K562 (cell line): Measurements from ENCODE around the gene NUP35. TPM values are rescaled to one million over a fixed set of nuclear protein-coding genes. Genes with fewer than 3 reads are reported as not detected.
A peak's percentile ranks its signal among the peaks of the same experiment; 100 is the strongest.

Source experiments
- CBX2 ChIP-seq: fragments of 200-600 bp; sonication (generic); IDR thresholded peaks from one replicate; pipeline ENCODE4 v1.6.1; 2012; ENCODE audit warnings: mild to moderate bottlenecking, low read length, inconsistent platforms; ENCODE audit not compliant: insufficient read depth, poor library complexity, severe bottlenecking
- CEBPB ChIP-seq: fragments of 450-650 bp; IDR thresholded peaks from 2 replicates; pipeline ENCODE4 v1.6.1; 2016; ENCODE audit warnings: missing genetic modification characterization, missing compliant biosample characterization
- CREB1 ChIP-seq, 2 experiments: sonication (generic) in 1 of 2; formaldehyde crosslinking in 1 of 2; IDR thresholded peaks; 2 replicates each; pipeline versions ENCODE4 v1.6.1 to v1.8.0; 2012 to 2022; ENCODE audit warnings: inconsistent platforms in 1 of 2, mild to moderate bottlenecking in 1 of 2, missing genetic modification reagents in 1 of 2, moderate library complexity in 1 of 2
- CXXC5 ChIP-seq: fragments of 250-450 bp; sonication (Bioruptor Pico); IDR thresholded peaks from 2 replicates; pipeline ENCODE4 v1.8.0; 2022; ENCODE audit warnings: inconsistent platforms, mild to moderate bottlenecking, moderate library complexity
- EP400 ChIP-seq: fragments of 450-650 bp; IDR thresholded peaks from 2 replicates; pipeline ENCODE4 v1.6.1; 2017; ENCODE audit warnings: antibody characterized with exemption, mild to moderate bottlenecking, moderate library complexity
- FOXP4 ChIP-seq: sonication (generic); formaldehyde crosslinking; IDR thresholded peaks from 2 replicates; pipeline ENCODE4 v1.8.0; 2022; ENCODE audit warnings: mild to moderate bottlenecking, missing genetic modification reagents, borderline replicate concordance
- GTF2E2 ChIP-seq: fragments of 200-800 bp; sonication (Bioruptor generic); IDR thresholded peaks from 2 replicates; pipeline ENCODE4 v1.6.1; 2016; ENCODE audit warnings: missing genetic modification characterization, missing compliant biosample characterization
- HDAC2 ChIP-seq: fragments of 450-650 bp; IDR thresholded peaks from 2 replicates; pipeline ENCODE4 v1.6.1; 2016; ENCODE audit warnings: mild to moderate bottlenecking
- HMGN3 ChIP-seq: IDR thresholded peaks from 2 replicates; pipeline ENCODE4 v1.6.1; 2011; ENCODE audit warnings: borderline replicate concordance, low read depth, mild to moderate bottlenecking, mixed read lengths, low read length; ENCODE audit not compliant: insufficient read length; ENCODE audit errors: extremely low read depth
- HSF4 ChIP-seq: fragments of 250-450 bp; sonication (Bioruptor Pico); IDR thresholded peaks from 2 replicates; pipeline ENCODE4 v2.1.2; 2022; ENCODE audit warnings: mild to moderate bottlenecking, moderate library complexity, borderline replicate concordance
- MYNN ChIP-seq, 2 experiments: sonication (generic); formaldehyde crosslinking in 1 of 2; IDR thresholded peaks; 2 replicates each; pipeline versions ENCODE4 v1.5.0 to v1.6.1; 2016 to 2020; ENCODE audit warnings: antibody characterized with exemption in 1 of 2, missing genetic modification reagents in 1 of 2
- PCBP1 ChIP-seq: fragments of 200-400 bp; formaldehyde crosslinking; IDR thresholded peaks from 2 replicates; pipeline ENCODE4 v1.6.1; 2018; ENCODE audit warnings: mild to moderate bottlenecking, low read depth, low read length; ENCODE audit not compliant: poor library complexity, severe bottlenecking
- POLR2A ChIP-seq: fragments of 450-650 bp; conservative IDR thresholded peaks from 2 replicates; pipeline ENCODE4 v1.6.1; 2016
- ZNF224 ChIP-seq: sonication (generic); formaldehyde crosslinking; IDR thresholded peaks from 2 replicates; pipeline ENCODE4 v1.8.0; 2022; ENCODE audit warnings: mild to moderate bottlenecking, missing genetic modification reagents
- ZNF408 ChIP-seq: fragments of 250-450 bp; sonication (Bioruptor Pico); IDR thresholded peaks from 2 replicates; pipeline ENCODE4 v1.4.0; 2020; ENCODE audit warnings: low read depth, mild to moderate bottlenecking, moderate library complexity
- polyA plus RNA-seq, 8 experiments: library from polyadenylated mRNA; depleted of rRNA in 4 of 8; stranded (reverse) in 5 of 8; unstranded in 3 of 8; fragments of >200 nt; fragmentation: Nextera tagmentation in 2 of 8; fragmentation: Illumina TruSeq in 1 of 8; extraction: Ambion mirVana in 2 of 8; extraction: Trizol in 1 of 8; gene quantifications; 2 replicates each; pipeline versions ENCODE4 v1.2.1 to v1.2.3, GENCODE V29; 2011 to 2014; ENCODE audit warnings: inconsistent platforms in 1 of 8, missing spikeins in 1 of 8
- total RNA-seq, 7 experiments: library from RNA; depleted of rRNA in 6 of 7; stranded (reverse); fragments of >200 nt in 6 of 7; fragmentation: Illumina TruSeq in 2 of 7; extraction: Trizol in 2 of 7; gene quantifications; 2 replicates each; pipeline versions ENCODE4 v1.2.1 to v1.2.3, GENCODE V29; 2011 to 2021; ENCODE audit warnings: low replicate concordance in 1 of 7
- TF ChIP-seq, protein P1 (sequence below): fragments of 450-650 bp; IDR thresholded peaks from 2 replicates; pipeline ENCODE4 v1.7.0; 2016; ENCODE audit warnings: borderline replicate concordance
- TF ChIP-seq, protein P2 (sequence below): fragments of 450-650 bp; conservative IDR thresholded peaks from 2 replicates; pipeline ENCODE4 v1.6.1; 2016; ENCODE audit warnings: missing genetic modification characterization, low read depth, mild to moderate bottlenecking, control low read depth, missing compliant biosample characterization
- TF ChIP-seq, protein P3 (sequence below): fragments of 250-450 bp; sonication (Bioruptor Pico); IDR thresholded peaks from 2 replicates; pipeline ENCODE4 v1.4.0; 2020
- TF ChIP-seq, protein P4 (sequence below): fragments of 450-650 bp; IDR thresholded peaks from 2 replicates; pipeline ENCODE4 v1.6.1; 2018; ENCODE audit warnings: mild to moderate bottlenecking, low read depth; ENCODE audit not compliant: partially characterized antibody

NUP35 gene
- total and polyA plus RNA-seq, 9 of the 15 experiments (the other 6 are each of a cell fraction or from before 2014, with no cell fraction given) = 24.5 to 78.2 (median 51.1) TPM

GRCh38 chr2:183195998-183196409 lies 71.8 kb downstream of the NUP35 start (continued):
- TF ChIP-seq, protein P1, sequence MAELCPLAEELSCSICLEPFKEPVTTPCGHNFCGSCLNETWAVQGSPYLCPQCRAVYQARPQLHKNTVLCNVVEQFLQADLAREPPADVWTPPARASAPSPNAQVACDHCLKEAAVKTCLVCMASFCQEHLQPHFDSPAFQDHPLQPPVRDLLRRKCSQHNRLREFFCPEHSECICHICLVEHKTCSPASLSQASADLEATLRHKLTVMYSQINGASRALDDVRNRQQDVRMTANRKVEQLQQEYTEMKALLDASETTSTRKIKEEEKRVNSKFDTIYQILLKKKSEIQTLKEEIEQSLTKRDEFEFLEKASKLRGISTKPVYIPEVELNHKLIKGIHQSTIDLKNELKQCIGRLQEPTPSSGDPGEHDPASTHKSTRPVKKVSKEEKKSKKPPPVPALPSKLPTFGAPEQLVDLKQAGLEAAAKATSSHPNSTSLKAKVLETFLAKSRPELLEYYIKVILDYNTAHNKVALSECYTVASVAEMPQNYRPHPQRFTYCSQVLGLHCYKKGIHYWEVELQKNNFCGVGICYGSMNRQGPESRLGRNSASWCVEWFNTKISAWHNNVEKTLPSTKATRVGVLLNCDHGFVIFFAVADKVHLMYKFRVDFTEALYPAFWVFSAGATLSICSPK = no peak
- TF ChIP-seq HSF4 (CRISPR knock-in tag) (no peak), CEBPB (0 out of 2 replicates have a peak, but pooled peaks have one; percentile 16), CREB1 (IDR thresholded peaks at IDR 0.05) (no peak), CREB1 (CRISPR knock-in tag; IDR thresholded peaks at IDR 0.05) (no peak), ZNF408 (no peak), FOXP4 (CRISPR knock-in tag) (no peak), EP400 (peak; percentile 9; the same call in 1 of the 2 replicates), ZNF224 (CRISPR knock-in tag) (no peak), POLR2A (no peak), MYNN (IDR thresholded peaks at IDR 0.05) (0 out of 2 replicates have a peak, but pooled peaks have one; percentile 40), MYNN (CRISPR knock-in tag; IDR thresholded peaks at IDR 0.05) (no peak), CBX2 (no peak), GTF2E2 (tag) (no peak), HDAC2 (peak; percentile 60; the same call in 1 of the 2 replicates), CXXC5 (CRISPR knock-in tag) (peak; percentile 55), PCBP1 (no peak), HMGN3 (no peak)
- TF ChIP-seq, protein P2, sequence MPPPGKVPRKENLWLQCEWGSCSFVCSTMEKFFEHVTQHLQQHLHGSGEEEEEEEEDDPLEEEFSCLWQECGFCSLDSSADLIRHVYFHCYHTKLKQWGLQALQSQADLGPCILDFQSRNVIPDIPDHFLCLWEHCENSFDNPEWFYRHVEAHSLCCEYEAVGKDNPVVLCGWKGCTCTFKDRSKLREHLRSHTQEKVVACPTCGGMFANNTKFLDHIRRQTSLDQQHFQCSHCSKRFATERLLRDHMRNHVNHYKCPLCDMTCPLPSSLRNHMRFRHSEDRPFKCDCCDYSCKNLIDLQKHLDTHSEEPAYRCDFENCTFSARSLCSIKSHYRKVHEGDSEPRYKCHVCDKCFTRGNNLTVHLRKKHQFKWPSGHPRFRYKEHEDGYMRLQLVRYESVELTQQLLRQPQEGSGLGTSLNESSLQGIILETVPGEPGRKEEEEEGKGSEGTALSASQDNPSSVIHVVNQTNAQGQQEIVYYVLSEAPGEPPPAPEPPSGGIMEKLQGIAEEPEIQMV = no peak
- TF ChIP-seq, protein P3, sequence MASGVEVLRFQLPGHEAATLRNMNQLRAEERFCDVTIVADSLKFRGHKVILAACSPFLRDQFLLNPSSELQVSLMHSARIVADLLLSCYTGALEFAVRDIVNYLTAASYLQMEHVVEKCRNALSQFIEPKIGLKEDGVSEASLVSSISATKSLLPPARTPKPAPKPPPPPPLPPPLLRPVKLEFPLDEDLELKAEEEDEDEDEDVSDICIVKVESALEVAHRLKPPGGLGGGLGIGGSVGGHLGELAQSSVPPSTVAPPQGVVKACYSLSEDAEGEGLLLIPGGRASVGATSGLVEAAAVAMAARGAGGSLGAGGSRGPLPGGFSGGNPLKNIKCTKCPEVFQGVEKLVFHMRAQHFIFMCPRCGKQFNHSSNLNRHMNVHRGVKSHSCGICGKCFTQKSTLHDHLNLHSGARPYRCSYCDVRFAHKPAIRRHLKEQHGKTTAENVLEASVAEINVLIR (CRISPR knock-in tag) = no peak
- TF ChIP-seq, protein P4, sequence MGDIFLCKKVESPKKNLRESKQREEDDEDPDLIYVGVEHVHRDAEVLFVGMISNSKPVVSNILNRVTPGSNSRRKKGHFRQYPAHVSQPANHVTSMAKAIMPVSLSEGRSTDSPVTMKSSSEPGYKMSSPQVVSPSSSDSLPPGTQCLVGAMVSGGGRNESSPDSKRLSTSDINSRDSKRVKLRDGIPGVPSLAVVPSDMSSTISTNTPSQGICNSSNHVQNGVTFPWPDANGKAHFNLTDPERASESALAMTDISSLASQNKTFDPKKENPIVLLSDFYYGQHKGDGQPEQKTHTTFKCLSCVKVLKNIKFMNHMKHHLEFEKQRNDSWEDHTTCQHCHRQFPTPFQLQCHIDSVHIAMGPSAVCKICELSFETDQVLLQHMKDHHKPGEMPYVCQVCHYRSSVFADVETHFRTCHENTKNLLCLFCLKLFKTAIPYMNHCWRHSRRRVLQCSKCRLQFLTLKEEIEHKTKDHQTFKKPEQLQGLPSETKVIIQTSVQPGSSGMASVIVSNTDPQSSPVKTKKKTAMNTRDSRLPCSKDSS = no peak
